ENCODE data around the gene CEP19.

CEP19 gene

DNA sequence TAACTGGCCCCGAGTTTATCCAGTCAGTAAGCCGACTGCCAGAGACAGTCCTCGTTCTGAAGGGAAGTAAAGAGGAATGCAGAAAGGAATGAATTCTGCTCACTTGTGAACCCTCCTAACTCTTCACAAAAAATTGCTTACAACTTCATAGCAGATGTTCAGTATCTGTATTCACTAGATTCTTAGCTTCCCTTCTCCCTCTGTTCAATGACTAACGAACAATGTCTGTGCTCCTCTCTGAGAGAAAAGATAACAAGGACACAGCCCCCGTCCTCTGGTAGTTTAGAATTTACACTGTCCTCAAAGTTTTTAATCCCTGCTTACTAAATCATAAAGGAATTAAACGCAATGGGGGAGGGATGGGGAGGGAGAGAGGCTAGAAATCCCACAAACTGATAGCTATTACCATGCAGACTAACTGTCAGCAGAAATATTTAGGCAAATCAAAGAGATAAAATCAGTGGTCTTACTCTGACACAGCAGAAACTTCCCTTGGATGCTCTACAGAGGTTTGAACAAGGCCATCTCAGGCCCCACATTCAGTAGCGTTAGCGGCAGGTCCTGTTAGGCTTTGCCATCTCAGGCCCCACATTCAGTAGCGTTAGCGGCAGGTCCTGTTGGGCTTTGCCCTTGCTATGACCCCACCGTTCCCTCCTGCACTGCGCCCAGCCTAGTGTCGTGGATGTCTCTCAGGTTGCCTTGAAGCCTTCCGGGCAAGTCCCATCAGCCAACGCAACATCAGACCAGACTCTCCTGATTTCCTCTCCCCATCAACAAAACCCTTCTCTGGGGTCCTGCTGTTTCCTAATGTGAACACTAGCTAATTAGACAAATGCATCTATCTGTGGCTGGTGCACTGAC lies 49.1 kb downstream of the CEP19 start:
- DNase-seq (ENCODE audit: low read depth): no peak

DNA sequence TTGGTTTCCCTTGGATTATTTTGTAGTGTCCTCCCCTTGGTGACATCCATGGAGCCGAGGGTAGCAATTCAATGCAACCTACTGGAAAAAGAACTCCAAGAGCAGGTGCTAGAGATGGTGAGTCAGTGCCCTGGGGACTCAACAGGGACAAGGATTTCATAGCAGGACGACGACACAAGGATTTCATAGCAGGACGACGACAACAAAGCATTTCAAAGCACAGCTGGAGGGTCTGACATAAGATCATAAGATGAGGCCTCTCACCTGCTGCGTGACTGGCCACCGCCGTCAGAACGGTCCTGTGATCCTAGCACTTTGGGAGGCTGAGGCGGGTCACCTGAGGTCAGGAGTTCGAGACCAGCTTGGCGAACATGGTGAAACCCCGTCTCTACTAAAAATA lies 50.0 kb downstream of the CEP19 start:
- no peak for DNase-seq (ENCODE audit: low read depth)

GRCh38 chr3:196661400-196661799 lies 50.6 kb downstream of the CEP19 start:
- DNase-seq (ENCODE audit: low read depth): no peak

- no peak for DNase-seq (ENCODE audit: low read depth)
Observed at GRCh38 chr3:196660381-196661166, 51.5 kb downstream of the CEP19 start.

- no peak for DNase-seq (ENCODE audit: low read depth)
Observed at GRCh38 chr3:196659901-196660351, 52.1 kb downstream of the CEP19 start.

Measured in CMK (cell line).